NCI-H1092 (cell line): Measurements from ENCODE around the gene WARS2.
"Not testable (repeated sequence)": the region's sequence is repeated elsewhere in the genome, so short reads cannot be mapped to it uniquely, and the experiment has no call there.

ENCODE experiments used
- DNase-seq: peaks from one replicate; lab custom pipeline; 2025; lab: John Stamatoyannopoulos, UW

WARS2 gene

DNA sequence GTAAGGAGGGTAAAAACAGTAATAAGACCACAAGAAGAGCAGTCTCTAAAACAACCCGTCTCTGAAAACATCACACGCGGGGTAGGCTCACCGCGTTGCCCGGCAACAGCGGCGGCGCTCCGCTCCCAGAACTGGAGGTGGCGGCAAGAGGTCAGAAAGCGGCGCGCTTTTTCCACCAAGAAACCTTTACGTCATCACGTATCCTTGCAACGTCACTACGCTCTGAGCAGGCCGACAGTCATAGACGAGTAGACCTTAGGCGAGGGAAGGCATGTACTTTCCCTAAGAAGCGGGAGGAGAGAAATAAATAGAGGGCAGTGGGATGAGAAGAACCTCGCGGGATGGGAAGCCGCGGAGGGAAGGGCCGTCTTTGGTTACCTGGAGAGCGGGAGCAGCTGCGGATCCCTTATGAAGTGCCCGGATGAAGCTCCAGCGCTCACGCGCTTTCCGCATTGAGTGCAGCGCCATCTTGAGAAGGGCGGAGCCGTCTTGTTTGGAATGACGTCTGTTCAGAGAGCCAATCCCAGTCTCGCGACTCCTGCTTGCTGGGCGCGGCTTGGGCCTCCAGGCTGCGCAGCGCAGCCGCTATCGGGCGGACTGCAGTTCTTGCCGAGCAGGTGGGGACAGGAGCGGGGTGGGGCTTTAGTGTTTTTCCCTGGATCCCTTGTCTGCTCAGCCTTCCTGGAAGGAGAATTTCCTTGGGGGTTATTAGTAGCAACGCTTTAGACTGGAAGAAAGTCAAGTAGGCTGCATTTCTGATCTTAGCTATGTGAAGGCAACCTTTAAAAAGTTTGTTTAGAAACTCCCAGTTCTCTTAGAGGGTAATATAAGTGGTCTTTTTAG lies at the start of gene WARS2:
Gene WARS2, minus strand, starts transcription at position 477 of the 843 bp plus-strand sequence. Its CDS starts 9 bp downstream, at position 468.
- peak; percentile 96 for DNase-seq

DNA sequence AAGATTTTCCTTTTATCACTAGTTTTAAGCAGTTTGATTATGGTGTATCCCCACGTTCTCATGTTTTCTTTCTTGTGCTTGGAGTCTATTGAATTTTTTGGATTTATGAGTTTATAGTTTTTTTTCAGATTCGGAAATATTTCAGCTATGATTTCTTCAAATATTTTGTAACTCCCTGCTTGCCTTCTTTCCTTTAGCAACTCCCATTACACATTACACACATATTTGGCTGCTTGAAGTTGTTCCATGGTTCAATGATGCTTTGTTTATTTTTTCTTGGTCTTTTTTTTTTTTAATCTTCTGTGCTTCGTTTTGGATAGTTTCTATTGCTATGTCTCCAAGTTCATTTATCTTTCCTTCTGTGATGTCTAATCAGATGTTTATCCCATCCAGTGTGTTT lies 48.5 kb upstream of the WARS2 start:
- DNase-seq: no peak

DNA sequence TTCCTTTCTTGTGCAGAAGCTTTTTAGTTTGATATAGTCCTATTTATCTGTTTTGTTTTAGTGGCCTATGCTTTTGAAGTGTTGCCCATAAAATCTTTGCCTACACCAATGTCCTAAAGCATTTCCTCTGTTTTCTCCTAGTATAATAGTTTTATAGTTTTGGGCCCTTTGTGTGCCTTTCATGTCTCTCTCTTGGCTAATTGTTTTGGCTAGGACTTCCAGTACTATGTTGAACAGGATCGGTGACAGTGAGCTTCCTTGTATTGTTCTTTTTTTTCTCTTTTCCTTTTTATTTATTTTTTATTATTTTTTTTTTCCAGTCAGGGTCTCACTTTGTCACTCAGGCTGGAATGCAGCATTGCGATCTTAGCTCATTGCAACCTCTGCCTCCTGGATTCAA lies 47.0 kb upstream of the WARS2 start:
- no peak for DNase-seq

DNA sequence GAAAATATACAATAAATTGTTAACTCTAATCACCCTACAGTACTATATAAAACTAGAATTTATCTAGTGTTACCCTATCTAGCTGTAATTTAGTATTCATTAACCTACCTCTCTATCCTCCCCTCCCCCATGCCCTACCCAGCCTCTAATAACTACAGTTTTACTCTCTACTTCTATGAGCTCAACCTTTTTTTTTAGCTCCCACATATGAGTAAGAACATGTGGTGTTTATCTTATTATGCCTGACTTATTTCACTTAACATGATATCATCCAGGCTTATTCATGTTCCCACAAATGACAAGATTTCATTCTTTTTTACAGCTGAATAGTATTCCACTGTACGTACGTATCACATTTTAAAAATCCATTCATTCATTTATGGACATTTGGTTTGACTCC lies 46.0 kb upstream of the WARS2 start:
- no peak for DNase-seq

DNA sequence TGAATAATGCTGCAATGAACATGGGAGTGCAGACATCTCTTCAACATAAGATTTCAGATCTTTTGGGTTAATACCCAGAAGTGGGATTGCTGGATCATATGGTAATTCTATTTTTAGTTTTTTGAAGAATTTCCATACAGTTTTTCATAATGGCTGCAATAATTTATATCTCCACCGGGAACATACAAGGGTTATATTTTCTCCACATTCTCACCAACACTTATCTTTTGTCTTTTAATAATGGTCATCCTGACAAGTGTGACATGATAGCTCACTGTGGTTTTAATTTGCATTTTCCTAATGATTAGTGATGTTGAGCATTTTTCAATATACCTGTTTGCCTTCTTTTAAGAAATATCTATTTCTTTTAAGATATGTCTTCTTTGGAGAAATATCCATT lies 44.5 kb upstream of the WARS2 start:
- no peak for DNase-seq

DNA sequence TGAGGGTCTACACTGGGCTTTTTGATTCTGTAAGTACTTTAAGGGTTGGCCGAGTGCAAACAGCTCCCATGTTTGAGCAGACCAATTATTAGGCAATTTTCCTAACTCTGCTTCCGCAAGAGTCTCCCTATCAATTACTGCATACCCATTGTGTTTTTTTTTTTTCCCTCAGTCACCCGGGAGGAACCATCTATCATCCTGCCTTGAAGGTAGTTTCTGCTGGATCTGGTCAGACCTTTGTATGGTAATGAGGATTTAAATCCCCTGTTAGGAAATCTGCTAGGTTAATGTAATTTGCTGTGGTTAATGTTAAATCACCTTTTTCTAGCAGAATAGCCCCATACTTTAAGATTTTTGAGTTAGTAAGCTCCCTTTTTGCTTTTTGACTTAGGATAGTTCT lies 40.8 kb upstream of the WARS2 start:
- no peak for DNase-seq

DNA sequence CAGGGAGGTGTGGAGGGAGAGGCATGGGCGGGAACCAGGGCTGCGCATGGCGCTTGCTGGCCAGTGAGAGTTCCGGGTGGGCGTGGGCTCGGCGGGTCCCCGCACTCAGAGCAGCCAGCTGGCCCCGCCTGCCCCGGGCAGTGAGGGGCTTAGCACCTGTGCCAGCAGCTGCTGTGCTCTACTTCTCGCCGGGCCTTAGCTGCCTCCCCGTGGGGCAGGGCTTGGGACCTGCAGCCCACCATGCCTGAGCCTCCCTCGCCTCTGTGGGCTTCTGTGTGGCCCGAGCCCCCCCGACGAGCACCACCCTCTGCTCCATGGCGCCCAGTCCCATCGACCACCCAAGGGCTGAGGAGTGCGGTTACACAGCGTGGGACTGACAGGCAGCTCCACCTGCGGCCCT lies 38.6 kb upstream of the WARS2 start:
- no peak for DNase-seq

DNA sequence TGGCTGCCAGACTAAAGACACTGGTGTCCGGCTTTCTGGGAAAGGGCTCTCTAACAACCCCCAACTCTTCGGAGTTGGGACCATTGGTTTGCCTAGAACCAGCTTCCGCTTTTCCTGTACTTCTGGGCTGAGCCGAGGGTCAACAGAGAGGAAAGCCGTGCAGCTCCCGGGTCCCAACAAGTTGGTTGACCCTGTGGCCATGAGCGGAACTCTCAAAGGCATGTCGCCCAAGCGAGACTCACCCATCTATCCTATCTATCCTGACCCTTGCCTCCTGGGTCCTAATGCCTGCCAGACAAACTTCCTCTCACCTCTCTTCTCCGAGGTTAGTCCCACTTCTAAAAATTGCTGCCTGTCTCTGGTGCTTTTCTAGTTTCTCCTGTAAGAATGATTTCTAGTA lies 32.5 kb upstream of the WARS2 start:
- not testable (repeated sequence) for DNase-seq

DNA sequence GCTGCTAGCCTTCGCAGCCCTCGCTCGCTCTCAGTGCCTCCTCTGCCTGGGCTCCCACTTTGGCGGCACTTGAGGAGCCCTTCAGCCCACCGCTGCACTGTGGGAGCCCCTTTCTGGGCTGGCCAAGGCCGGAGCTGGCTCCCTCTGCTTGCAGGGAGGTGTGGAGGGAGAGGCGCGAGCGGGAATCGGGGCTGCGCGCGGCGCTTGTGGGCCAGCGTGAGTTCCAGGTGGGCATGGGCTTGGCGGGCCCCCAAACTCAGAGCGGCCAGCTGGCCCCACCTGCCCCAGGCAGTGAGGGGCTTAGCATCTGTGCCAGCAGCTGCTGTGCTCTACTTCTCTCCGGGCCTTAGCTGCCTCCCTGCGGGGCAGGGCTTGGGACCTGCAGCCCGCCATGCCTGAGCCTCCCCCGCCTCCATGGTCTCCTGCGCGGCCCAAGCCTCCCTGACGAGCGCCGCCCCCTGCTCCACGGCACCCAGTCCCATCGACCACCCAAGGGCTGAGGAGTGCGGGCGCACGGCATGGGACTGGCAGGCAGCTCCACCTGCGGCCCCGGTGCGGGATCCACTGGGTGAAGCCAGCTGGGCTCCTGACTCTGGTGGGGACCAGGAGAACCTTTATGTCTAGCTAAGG lies 31.0 kb upstream of the WARS2 start:
- DNase-seq: not testable (repeated sequence)

DNA sequence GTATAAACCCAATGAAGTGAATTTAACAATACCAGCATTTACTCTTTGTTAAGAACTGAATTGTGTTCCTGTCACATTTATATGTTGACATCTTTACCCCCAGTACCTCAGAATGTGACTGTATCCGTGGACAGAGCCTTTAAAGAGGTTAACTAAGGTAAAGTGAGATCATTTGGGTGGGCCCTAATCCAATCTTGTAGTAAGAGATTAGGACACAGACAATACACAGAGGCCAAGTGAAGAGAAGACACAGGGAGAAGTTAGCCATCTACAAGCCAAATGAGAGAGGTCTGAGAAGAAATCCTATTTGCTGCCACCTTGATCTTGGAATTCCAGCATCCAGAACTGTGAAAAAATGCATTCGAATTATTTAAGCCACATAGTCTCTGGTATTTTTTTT lies 22.9 kb upstream of the WARS2 start:
- DNase-seq: no peak

DNA sequence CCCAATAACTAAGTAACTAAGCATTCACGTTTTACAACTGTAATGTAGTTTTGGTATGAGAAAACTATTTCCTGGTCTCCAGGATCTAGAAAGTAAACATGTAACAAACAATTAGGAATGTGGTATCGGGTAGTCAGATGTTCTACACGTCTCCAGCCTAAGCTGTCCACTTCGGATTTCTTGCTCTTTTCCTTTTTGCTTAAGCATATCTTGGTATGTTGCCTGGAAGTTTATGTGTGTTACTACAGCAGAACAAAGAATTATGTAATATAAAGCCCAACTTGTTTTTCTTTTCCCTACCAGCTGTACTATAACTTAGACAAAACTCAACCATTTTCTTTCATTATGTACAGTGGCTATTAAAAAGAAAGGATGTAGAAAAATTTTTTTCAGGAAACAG lies 20.4 kb upstream of the WARS2 start:
- no peak for DNase-seq

DNA sequence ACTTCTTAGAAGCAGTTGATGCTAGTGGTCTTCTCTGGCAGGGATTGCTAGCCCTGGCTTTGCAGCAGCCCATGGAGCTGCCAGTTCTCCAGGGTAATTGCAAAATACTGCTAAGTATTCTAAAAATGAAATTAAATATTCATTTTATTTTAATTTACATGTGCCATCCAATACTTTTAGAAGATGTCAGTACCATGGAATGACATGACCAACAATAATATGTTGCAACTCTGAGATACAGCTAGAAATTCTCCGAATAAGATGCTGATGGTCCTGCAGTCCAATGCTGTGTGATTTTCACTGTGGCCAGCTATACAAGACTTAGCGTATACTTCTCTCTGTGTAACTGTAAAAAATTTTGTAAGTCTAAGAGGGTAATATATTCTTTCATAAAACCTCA lies 20.0 kb upstream of the WARS2 start:
- DNase-seq: no peak

DNA sequence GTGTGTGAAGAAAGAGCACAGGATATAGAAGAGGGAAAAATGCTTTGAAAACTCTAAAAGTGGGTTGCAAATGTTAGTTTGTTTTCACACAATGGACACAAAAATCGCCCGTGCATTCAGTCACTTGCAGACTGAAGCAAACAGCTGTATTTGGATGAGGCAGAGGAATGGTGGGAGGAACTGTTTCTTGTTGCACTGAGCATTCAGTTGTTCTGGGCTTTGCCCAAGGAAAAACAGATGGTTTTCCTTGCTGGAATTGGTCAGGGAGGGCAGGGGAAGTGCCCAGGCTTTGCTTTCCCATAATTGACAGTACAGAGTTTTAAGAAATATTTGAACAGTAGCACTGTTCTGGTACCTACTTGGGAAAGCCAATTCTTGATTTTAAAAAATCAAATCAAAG lies 19.5 kb upstream of the WARS2 start:
- no peak for DNase-seq

DNA sequence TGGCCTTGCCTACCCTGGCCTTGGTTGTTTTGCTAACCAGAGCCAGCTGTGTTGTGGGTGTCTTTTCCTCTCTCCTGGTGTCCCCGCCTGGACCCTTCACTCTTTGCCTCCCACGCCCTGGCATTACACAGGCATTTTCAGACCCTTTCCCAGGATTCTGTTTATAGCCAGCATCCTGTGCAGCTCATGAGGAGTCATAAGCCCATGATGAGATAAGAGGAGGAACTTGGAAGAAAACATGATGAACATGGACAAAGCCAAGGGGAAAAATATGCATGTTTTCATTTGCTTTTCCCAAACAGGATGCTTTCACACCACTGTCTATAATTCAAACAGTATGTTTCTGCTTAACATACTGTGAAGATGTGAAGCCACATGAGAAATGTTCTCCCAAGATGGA lies 18.7 kb upstream of the WARS2 start:
- no peak for DNase-seq

DNA sequence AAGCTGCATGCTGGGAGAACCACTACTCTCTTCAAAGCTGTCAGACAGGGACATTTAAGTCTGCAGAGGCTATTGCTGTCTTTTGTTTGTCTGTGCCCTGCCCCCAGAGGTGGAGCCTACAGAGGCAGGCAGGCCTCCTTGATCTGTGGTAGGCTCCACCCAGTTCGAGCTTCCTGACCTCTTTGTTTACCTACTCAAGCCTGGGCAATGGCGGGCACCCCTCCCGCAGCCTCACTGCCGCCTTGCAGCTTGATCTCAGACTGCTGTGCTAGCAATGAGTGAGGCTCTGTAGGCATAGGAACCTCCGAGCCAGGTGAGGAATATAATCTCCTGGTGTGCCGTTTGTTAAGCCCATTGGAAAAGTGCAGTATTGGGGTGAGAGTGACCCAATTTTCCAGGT lies 16.3 kb upstream of the WARS2 start:
- not testable (repeated sequence) for DNase-seq

DNA sequence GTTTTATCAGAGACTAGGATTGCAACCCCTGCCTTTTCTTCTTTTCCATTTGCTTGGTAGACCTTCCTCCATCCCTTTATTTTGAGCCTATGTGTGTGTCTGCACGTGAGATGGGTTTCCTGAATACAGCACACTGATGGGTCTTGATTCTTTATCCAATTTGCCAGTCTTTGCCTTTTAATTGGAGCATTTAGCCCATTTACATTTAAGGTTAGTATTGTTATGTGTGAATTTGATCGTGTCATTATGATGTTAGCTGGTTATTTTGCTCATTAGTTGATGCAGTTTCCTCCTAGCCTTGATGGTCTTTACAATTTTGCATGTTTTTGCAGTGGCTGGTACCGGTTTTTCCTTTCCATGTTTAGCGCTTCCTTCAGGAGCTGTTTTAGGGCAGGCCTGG lies 14.6 kb upstream of the WARS2 start:
- not testable (repeated sequence) for DNase-seq

DNA sequence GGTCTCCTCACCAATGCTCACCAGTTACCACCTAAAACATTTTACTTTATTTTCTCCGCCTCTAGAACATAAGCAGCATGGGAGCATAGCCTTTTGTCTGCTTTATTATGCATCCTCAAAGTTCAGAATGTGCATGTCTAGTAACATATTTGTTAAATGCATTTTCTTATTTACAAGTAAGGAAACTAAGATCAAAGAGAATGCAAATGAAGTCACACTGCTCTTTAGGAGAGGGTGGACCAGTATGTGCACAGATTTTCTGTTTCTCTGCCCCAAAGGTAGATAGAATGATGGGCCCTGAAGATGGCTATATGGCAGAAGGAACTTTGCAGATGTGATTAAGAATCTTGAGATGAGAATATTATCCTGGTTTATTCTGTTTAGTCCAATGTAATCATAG lies 9.7 kb upstream of the WARS2 start:
- DNase-seq: no peak

DNA sequence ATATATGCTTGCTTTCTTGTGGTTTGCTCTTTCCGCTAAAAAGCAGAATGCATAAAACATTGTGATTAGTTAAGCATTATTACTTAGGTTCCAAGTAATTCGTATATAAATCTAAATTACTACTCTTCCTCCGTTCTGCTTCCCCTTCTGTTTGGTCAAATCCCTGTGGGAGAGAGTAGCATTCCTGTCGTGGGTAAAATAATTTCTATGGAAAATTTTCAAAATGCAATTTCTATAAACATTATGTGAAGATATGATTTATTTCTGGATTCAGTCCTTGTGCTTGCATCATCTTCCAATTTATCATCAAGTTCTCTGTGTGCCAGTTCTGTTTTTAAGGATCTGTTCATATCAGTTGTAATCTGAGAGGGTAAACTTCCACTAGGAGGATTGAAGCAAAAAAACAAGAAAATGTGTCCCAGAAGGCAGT lies 7.2 kb upstream of the WARS2 start:
- no peak for DNase-seq

DNA sequence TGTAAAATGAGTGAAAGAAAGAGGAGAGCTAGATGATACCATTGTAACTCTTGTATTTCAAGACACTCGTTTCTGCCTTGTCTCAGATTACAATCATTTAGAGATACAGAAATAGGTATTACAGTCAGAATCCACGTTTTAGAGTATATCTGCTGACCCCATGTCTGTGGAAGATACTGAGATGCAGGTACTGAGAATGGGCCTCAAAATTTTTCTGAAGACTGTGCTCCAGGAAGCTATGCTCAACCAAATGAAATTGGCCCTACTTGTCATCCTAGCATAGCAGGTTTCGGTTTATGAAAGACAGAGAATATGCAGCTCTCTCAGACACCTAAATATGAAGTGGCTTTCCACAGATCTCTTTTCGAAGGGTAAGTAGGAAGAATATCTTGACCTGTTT lies 6.0 kb upstream of the WARS2 start:
- DNase-seq: no peak

DNA sequence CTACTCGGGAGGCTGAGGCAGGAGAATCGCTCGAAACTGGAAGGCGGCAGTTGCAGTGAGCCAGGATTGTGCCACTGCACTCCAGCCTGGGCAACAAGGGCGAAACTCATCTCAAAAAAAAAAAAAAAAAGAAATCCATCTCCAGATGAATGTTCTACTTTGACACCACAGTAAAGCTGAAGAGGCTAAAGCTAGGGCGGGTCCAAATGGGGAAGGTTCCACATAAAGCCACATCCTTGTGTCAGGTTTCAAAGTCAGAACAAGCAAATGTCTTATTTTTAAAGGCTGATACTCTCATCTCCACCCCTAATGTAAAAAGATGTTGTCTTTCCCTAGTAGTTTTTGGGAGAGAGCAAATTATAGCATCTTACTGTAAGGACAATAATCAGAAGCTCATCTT lies 4.4 kb upstream of the WARS2 start:
- DNase-seq: no peak

DNA sequence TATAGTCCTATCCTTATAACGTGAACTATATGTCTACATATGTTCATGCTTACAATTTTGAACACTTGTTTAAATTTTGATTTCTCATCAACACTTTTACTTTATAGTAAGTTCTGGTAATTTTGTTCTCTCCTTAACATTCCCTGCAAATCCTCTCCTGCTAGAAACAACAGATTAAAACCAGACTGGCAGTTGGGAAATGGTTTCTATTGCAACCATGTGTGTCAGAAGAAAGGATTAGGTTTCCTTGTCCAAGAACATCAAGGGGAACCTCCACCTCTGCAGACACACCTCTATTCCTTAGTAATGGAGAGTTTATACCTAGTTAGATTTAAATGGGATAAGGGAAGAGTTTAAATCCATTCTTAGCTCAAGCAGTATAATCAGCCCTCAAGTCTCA lies 3.3 kb upstream of the WARS2 start:
- no peak for DNase-seq

DNA sequence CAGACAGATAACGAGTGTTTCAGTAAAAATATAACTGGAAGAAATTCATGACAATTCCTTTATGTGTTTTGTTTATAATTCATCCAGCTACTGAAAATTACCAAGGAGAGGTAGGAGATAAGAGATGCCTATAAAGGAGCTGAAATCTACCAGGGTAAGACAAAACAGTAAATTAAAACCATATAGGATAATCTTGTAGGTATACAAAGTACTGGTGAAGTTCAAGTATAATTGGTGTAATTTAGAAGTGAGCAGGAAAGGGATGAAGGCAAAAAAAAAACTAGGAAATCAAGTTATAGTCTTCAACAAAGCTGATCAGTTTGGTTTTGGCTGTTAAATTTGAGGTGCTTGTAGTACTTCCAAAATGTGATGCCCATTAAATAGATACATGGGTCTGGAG lies 1.2 kb upstream of the WARS2 start:
- no peak for DNase-seq

DNA sequence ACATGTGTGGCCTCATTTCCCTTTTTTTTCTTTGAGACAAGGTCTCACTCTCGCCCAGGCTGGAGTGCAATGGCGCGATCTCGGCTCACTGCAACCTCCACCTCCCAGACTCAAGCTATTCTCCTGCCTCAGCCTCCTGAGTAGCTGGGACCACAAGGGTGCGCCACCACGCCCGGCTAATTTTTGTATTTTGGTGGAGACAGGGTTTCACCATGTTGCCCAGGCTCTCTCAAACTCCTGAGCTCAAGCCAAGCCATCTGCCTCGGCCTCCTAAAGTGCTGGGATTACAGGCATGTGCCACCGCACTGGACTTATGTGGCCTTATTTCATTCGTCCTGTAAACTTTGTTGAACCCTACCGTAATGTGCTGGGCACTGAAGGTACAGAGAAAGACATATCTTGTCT lies 569 bp upstream of the WARS2 start:
- no peak for DNase-seq

DNA sequence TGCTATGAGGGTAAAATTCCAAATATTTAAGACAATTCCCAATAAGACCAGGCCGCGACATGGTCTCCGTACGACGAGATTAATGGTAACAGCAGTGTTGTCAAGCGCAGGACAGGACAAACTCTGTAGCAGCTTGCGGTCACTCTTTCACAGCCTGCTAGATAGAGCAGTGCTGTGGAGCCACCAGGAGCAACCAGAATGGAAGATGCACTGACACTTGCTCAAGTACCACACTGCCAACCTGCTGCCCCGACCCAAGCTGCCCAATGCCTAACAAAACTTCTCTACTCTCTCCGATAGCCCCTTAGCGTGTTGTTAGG lies 636 bp downstream of the WARS2 start:
- peak; percentile 60 for DNase-seq
